Globus pallidus (tissue), 1 donor: ENCODE data around the gene SPC25.
"Not testable (repeated sequence)": the region's sequence is repeated elsewhere in the genome, so short reads cannot be mapped to it uniquely, and the experiment has no call there.

Experiments used
- DNase-seq: peaks from one replicate; pipeline ENCODE4 v3.0.0-alpha.2; 2015; ENCODE audit warnings: low spot score

SPC25 gene, protein sequence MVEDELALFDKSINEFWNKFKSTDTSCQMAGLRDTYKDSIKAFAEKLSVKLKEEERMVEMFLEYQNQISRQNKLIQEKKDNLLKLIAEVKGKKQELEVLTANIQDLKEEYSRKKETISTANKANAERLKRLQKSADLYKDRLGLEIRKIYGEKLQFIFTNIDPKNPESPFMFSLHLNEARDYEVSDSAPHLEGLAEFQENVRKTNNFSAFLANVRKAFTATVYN

DNA sequence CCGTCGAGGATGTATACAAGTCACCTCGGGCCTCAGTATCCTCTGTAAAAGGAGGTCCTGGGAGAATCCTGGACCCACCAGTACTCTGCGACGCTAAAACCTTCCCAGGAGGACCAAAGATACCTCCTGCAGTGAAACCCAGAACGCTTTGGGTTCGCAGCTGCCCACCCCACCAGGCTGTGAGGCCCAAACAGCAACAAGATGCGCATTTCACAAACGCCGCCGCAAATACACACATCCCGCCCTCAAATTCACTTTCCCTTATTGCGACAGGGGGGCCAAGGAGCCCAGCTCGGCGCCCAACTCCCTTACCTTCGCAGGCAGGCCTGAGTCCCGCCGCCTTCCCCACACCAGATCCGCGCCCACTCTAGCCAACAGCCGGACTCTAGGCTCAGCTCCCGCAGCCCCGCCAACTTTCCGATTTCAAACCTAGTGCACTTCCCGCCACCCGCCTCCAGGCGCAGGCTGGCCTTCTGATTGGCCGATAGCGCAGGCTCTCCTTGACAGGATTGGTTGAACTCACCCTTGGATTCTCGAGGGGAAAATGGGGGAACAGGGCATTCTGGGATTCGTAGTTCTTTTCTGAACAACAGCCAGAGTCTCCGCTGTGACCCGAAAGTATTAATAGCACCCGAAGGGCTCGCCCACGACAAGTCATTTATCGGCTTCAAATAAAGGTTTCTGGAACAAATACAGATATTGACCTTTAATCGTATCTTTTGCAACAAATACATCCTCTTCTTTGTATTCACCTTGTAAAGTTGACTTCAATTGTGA is at the start of gene SPC25:
TSS of gene SPC25 (minus strand) at position 425 of the 777 bp plus-strand sequence. CDS start 911 bp downstream, outside the sequence.
- peak; percentile 86 for DNase-seq

DNA sequence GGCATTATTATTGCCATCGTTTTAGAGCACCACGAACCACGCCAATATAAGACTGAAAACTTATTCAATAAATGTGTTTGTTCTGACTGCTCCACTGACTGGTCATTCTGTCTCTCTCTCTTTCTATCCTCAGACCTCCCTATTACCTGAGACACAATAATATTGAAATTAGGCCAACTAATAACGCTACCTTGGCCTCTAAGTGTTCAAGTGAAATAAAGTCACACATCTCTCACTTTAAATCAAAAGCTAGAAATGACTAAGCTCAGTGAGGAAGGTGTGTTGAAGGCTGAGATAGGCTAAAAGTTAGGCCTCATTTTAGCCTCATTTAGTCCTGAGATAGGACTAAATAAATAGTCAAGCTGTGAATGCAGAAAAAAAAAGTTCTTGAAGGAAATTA is 49.7 kb upstream of the SPC25 start:
- DNase-seq = no peak

DNA sequence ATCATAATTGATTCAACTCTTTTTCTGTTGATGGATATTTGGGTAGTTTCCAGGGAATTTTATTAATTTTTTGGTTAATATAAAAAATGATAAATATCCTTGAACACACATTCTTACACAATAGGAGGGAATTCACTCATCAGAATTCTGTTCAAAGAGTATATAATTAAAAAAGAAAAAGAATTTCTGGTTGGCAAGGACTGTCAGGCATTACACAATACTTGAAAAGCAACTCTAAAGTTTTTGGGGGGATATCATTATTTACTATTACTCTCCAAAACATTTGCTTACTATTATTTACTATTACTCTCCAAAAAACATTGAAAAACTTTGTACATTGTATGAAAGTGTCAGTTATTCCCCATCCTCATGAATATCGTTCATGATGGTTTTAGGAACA is 48.8 kb upstream of the SPC25 start:
- DNase-seq = no peak

DNA sequence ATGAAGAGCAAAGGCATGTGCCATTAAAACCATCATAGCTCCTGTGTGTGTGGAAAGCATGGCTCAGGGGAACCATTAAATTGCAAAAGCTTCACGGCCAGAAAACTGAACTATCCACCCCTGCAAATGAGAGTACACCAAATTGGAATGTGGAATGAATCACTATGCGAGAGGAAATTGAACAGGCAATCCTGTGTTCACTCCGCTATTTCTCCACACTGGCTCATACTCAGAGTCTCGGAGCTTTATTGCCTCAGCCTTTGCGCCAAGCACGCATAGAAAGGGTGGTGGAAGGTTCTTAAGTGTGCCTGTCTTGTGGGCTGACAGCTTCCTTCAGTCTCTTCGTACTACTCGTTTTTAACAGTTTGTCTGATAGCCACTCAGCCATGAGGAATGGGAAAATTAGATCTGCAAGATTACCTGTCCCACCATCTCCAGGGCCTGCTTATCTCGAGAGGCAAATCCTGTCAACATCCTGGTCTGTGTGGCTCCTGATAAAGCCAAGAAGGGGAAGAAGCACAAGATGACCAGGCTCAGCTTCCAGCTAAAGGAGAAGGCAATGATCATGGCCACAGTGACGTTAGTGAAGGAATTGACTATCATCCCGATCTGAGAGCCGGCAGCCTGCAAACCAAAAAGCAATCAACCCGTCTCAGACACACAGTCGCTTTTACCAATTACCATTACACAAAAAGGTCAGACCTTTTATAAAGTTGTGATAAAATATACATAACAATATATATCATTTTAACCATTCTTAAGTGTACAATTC is 45.8 kb upstream of the SPC25 start:
- no peak for DNase-seq

DNA sequence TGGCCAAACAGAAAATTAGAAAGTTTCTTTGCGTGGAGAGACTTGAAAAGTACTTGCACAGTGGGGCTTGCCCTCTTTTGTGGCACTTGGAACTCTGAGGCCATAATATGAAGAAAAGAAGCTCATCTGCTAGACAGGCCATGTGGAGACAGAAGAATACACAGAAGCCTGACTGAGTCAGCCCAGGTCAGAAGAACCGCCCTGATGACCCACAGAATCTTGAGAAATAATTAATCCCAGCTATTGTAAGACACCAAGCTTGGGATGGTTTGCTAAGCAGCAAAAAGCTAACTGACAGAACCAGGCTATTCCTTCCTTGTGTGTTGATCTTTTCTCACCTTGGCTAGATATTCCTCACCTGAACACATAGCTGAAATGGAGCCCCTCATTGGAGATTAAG is 44.6 kb upstream of the SPC25 start:
- DNase-seq = no peak

DNA sequence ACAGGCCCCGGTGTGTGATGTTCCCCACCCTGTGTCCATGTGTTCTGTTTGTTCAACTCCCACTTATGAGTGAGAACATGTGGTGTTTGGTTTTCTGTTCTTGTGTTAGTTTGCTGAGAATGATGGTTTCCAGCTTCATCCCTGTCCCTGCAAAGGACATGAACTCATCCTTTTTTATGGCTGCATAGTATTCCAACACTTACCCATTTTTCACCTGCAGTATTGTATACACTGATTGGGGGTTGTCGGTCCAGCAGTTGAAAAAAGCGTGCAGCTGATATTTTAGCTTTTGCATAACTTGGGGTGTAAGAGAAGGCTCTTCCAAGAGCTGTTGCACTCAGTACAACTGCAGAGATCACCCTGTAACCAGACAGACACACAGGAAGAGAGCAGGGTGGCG is 41.9 kb upstream of the SPC25 start:
- DNase-seq = not testable (repeated sequence)

DNA sequence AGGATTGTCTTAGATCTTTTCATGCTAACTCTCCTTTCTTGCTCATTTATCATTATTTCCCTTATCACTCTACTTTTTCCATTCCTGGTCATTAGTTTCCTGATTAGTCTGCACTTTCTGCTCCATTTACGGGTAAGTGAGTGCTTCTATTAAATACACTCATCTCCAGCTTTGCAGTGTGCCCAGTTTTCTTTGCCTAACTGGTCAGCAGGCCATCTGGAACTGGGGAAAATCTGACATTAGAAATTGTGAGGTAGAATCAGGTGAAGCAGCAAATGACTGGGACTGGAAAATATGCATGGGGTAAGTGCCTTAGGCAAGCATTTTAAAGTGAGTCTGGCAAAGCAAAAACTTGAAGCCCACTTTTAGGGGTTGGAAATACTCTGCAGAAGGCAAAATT is 40.0 kb upstream of the SPC25 start:
- DNase-seq = no peak

DNA sequence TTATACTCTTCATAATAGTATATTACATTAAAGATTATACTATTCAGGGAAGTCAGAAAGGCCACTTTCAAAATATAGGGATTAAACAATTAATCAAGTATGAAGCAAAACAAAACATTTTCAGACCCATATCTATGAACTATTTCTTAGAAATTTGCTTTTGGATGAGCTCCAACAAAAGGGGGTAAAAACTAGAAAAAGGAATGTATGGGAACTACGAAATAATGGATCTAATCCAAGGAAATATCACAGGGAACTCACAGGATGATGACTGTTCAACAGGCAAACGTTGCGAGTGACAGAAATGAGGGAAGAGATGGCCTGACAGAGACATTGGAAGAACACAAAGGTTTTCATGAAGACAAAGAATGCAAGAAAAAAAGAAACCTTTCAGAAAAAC is 38.8 kb upstream of the SPC25 start:
- no peak for DNase-seq

DNA sequence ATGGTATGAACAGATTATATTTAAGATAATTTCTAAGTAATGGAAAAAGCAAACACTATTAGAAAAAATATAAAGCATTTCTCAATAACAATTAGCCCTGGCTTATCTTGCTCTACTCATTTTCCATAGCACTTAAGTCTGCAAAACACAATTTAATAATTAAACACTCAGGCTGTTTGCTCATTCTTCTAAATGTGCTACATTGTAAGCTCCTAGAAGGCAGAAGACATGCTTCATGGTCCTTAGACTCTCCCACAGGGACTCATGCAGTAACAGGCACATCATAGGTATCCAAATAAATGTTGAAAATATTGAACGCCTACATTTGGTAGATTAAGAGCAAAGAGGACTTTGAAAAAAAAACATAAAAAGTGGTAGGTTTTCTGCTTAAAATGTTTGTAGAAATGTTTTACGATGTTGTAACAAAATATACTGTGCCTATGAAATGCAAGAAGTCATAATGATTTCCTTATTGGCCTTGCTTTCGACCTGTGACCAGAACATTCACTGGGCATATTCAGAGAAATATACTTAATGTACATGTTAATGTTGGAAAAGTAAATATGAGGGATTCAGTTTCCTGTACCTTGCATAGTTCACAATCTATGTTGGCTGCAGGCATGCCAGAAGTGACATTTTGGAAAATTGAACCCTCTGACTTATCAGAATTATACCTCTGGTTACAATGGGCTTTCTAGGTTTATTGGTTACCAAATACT is 38.0 kb upstream of the SPC25 start:
- DNase-seq = no peak

DNA sequence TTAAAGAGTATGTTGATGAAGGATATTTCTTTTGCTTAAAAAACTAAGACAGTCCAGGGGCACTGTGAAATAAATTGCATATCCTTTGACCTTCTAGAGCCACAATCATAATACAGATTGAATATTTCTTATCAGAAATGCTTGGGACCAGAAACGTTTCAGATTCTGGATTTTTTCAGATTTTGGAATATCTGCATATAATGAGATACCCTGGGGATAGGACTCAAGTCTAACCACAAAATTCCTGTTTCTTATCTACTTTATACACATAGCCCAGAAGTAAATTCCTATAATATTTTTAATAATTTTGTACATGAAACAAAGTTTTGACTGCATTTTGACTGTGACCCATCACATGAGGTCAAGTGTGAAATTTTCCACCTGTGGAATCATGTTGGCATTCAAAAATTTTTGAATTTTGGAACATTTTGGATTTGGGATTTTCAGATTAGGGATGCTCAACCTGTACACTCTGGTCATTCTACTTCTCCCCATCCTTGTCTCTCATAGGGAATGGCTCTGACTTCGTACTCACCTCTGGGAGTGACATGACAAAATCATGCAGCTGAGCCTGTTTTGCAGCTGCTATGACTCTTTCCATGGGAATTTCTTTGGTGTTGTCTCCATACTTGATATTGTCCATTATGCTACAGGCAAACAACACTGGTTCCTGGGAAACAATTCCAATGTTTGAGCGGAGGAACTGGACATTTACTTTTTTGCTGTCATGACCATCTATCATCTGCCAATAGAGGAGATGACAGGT is 36.6 kb upstream of the SPC25 start:
- DNase-seq = no peak

DNA sequence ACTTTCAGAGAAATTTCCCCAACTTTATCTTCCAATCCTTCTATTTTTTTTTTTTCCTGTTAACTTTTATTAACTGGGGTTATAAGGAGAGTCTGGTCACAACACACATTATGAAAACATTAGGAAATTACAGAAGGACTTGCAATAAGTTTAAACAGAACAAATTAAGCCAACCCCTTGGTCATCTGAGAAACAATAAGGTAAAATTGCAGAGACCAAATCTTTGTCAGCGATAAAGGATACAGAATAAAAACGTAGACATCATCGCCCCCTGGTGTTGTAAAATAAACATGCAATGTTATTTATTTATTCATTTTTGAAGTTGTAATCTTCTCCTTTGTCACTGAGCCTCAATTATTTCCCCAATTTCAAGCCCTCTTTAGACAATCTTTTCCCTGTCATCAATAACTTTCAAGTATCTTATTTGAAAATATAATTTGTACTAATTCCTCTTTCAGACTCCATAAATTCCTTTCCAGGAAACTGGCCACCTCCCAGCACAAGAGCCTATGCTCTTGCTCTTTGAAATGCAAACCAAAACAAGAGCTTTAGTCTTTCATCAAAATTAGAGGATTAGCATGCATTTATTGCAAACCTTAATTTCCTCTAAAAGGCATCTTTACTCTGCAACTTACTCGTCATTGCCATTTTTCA is 30.4 kb upstream of the SPC25 start:
- no peak for DNase-seq

DNA sequence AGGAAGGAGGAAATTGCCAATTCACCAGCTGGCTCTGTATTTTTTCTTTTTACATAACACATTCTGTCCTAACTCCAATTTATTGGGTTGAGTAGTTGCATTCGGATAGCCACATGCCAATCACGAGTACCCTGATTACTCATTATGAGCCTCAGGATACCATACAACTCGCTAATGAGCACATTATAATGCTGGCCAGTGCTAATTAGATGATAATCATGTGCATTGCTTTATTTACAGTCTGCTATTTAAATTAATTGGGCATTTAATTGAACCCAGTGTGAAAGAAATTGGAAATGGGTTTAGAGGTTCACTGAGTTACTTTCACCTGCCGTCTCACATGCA is 26.1 kb upstream of the SPC25 start:
- DNase-seq = no peak

DNA sequence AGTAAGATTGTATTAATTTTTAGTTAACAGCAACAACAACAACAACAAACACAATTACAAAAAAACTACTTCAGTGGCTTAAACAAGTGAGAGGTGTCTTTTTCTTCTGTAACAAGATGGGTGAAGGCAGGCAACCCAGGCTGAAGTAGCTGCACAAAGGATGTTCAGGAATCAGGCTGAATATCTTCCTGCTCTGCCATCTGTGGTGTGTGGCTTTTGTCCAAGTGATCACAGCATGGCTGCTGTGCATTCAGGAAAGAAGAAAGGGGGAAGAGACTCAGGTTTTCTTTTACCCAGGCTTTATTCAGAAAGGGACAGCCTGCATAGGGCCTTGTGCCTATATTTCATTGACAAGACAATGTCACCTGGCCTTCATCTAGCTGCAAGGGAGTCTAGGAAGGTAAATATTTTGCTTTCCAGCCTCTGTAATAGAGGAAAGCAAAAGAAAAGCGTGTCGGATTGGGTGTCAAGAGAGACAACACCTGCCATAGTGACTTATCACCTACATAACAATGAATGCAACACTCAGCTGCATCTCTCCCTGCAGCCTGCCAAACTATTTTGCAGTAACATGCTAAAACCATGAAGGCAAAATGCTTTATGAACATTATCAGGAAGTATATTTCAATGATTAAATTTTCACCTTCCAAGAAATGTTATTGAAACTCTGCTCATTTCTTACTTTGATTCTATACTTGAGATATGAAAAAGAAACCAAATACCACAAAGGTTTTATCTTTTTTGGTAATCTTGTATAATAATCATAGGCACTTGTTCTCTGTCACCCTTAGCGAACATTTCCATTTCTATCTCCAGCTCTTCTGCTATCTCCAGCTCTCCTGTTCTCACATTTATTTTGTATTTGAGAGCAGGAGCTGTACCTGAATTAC is 25.5 kb upstream of the SPC25 start:
- DNase-seq = no peak

DNA sequence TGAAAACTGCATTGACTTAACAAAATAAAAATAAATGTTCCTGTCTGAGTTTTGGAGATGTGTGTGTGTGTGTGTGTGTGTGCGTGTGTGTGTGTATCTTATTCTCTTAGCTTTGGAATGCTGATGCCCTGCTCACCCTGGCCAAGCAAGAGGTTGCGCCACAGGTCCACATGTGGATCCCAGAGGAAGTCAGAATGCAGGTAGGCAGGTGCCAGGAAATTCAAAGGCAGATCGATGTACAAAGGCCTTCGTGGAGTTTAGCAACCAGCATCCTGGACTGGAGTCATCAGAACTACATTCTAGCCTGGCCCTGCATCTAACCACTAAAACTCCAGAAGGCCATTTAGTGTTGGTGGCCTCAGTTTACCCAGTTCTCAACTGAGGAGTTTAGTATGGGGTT is 23.3 kb upstream of the SPC25 start:
- DNase-seq = no peak

DNA sequence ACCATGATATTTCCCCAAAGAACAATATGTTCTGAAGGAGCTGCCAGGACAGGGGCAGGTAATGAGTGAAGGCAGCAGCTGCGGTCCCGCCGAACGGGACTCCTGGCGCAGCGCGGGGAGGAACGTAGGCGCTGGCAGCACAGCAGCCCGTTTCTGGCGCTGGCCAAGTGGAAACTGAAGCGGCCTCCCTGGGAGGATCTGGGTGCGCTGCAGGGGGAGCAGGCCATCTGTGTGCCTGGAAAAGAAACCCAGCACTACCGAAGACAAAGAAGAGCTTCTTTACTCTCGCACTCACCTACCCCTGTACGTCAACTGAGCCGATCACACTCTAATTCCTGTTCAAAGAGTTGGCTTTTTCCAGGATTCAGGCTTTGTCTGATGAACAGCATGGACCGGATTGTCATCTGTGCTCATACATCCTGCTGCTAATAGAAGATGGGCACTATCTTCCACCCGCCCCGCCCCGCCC is 22.7 kb upstream of the SPC25 start:
- DNase-seq = peak; percentile 34

DNA sequence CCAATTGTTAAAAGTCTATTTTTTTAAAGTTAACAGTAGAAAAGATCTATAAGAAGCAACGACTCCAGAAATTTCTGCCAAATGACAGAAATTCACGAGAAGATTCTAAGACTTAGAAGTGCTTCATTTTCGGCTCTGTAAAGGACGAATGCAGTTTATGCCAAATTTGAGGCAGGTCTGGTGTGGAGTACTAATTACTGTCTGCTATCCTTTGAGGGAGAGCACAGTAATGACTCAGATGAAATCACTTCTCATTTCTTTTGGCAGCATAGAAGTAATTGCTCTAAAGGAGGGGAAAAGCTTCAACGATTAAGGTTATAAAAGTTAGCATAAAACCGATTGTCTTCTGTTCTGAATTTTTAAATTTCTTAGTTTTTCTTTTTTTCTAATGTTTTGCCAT is 22.2 kb upstream of the SPC25 start:
- DNase-seq = no peak

DNA sequence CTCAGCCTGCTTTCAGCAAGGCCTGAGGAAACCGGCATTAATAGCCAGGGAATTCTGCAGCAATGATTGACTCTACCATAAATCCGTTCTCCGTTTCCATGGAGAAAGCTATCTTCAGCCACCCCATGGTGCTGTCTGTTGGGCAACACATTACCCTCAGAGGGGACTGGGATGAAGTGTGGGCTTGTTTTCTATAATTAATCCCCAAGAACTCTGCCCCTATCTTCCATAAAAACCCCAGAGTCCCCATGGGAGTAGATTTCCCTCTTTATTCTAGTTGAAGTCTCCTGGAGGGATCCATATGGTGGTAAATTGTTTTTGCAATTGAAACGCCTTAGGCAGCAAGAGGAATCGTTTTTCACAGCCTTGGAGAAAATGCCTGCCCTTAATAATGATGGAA is 20.1 kb upstream of the SPC25 start:
- DNase-seq = no peak

DNA sequence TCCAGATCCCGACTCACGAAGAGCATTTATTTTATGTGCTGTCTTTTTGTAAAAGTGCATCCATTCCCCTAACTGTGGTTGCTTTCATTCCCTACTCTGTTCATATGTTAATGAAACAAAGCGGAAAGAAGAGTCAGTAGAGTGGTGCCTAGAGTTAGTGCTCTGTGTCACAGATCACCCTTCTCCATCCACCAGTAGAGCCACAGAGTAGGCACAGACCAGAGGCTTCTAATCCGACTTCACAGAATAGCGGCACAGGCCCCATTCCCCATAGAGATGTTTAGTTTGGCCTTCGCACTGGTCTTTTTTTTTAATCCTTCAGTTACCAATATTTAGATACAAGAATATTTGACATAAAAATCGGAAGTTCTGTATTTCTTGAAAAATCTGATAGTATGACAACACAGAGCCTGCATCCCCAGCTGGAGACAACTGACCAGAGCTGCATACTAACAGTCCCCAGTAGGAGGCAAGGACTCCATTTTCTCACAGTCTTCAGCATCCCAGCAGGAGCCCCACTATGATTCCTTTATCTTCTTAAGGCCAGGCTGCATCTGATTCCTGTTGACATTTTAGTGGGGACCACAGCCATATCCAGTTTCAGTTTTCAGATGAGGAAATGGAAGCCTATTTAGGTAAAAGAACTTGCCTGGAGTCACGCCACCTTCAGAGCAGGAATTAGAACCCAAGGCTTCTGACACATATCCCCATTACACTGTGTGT is 17.9 kb upstream of the SPC25 start:
- DNase-seq = no peak

DNA sequence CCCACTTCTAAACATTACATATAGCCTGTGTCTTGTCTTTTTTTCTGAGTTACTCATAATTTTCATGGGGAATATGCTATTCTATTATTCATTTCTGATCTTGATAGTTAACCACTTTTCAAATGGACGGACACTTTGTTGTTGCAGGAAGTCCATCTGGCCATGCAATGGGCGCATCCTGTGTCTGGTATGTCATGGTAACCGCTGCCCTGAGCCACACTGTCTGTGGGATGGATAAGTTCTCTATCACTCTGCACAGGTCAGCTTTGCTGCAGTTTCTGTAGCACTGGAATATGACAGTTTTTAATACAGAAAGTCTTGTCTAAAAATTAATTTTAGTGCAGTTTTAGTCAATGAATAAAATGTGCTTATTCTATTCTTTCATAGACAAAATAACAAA is 14.1 kb upstream of the SPC25 start:
- no peak for DNase-seq
